ENCODE measurements around the gene KIF13A. TPM values are rescaled to one million over a fixed set of nuclear protein-coding genes. Genes with fewer than 3 reads are reported as not detected.

Gene KIF13A
- total RNA-seq = 10 to 100 TPM; 45.6 to 85.9 (median 46.9) TPM
- long read RNA-seq, donor 1, transcript KIF13A-207 (3 exons, 1,330 nt) = major isoform, 8 of 14 reads
- long read RNA-seq, donor 1, partial matches to known transcripts = 1 of 14 reads
- long read RNA-seq, donor 1, other reads (novel, unspliced or antisense) = 5 of 14 reads
- long read RNA-seq, donor 2, partial matches to known transcripts = 0 of 3 reads
- long read RNA-seq, donor 2, other reads (novel, unspliced or antisense) = 2 of 3 reads

GRCh38 chr6:17987447-17987696 lies at the start of gene KIF13A:
Gene KIF13A, minus strand, starts transcription at chr6:17987635. Its CDS starts 172 bp downstream, at chr6:17987463.
- TF ChIP-seq CTCF (IDR thresholded peaks at IDR 0.05) = no peak
- ATAC-seq (no peak), DNase-seq (no peak)
- Histone ChIP-seq H3K36me3 (ENCODE audit: low read depth) (no peaks in the 10 kb centered on the region), H3K9me3 (no peaks in the 10 kb centered on the region), H3K4me3 (peak within 1 kb of the TSS; percentile 42), H3K4me1 (ENCODE audit: low read depth) (peaks cover 26% of the 10 kb centered on the region)
- intact Hi-C loops (cut with DNase I, micrococcal nuclease) = no loop called here

- no peak for TF ChIP-seq CTCF (IDR thresholded peaks at IDR 0.05)
- intact Hi-C loops (cut with DNase I, micrococcal nuclease) = no loop called here
- H3K9me3 ChIP-seq = no peaks in the 10 kb centered on the region
- no peaks in the 10 kb centered on the region for H3K4me1 ChIP-seq (ENCODE audit: low read depth)
- H3K36me3 ChIP-seq (ENCODE audit: low read depth) = no peaks in the 10 kb centered on the region
- H3K4me3 ChIP-seq = no peak overlapping the region
- no peak for DNase-seq
- no peak for ATAC-seq
These were observed 49.3 kb upstream of the KIF13A start for GRCh38 chr6:18036781-18037180.

GRCh38 chr6:18035330-18035854 lies 48.0 kb upstream of the KIF13A start:
- DNase-seq (no peak), ATAC-seq (no peak)
- Histone ChIP-seq H3K4me3 (no peak overlapping the region), H3K9me3 (no peaks in the 10 kb centered on the region), H3K36me3 (ENCODE audit: low read depth) (no peaks in the 10 kb centered on the region), H3K4me1 (ENCODE audit: low read depth) (no peaks in the 10 kb centered on the region)
- intact Hi-C loops (cut with DNase I, micrococcal nuclease) = no loop called here
- TF ChIP-seq CTCF (IDR thresholded peaks at IDR 0.05) = no peak

GRCh38 chr6:18034798-18035202 lies 47.4 kb upstream of the KIF13A start:
- no peak for TF ChIP-seq CTCF (IDR thresholded peaks at IDR 0.05)
- Histone ChIP-seq H3K4me3 (no peak overlapping the region), H3K4me1 (ENCODE audit: low read depth) (no peaks in the 10 kb centered on the region), H3K9me3 (no peaks in the 10 kb centered on the region), H3K36me3 (ENCODE audit: low read depth) (no peaks in the 10 kb centered on the region)
- intact Hi-C loops (cut with DNase I, micrococcal nuclease) = no loop called here
- ATAC-seq = peak; percentile 68
- DNase-seq = peak in 2 of 3 donors; percentile 65 to 76

- Histone ChIP-seq H3K36me3 (ENCODE audit: low read depth) (no peaks in the 10 kb centered on the region), H3K4me3 (no peak overlapping the region), H3K4me1 (ENCODE audit: low read depth) (no peaks in the 10 kb centered on the region), H3K9me3 (no peaks in the 10 kb centered on the region)
- no peak for ATAC-seq
- no peak for TF ChIP-seq CTCF (IDR thresholded peaks at IDR 0.05)
- intact Hi-C loops (cut with DNase I, micrococcal nuclease) = no loop called here
- DNase-seq = no peak
These were observed 44.3 kb upstream of the KIF13A start for GRCh38 chr6:18031680-18032256.
